ENCODE data around the gene CER1.

The CER1 gene

GRCh38 chr9:14674630-14675029 lies 47.9 kb downstream of the CER1 start:
- Histone ChIP-seq H2AFZ (ENCODE audit: low read depth, low read length) (no peak overlapping the region), H3K4me3 (ENCODE audit: low read length) (no peak overlapping the region), H3K36me3 (ENCODE audit: insufficient read depth, low read length) (peaks cover 23% of the 10 kb centered on the region), H3K9me3 (ENCODE audit: low read length) (no peaks in the 10 kb centered on the region), H3K4me1 (ENCODE audit: insufficient read depth, low read length) (no peaks in the 10 kb centered on the region), H3K27me3 (ENCODE audit: insufficient read depth, low read length) (no peaks in the 10 kb centered on the region)

- Histone ChIP-seq H3K36me3 (ENCODE audit: insufficient read depth, low read length) (peaks cover 17% of the 10 kb centered on the region), H3K4me3 (ENCODE audit: low read length) (no peak overlapping the region), H3K27me3 (ENCODE audit: insufficient read depth, low read length) (no peaks in the 10 kb centered on the region), H3K4me1 (ENCODE audit: insufficient read depth, low read length) (no peaks in the 10 kb centered on the region), H3K9me3 (ENCODE audit: low read length) (no peaks in the 10 kb centered on the region), H2AFZ (ENCODE audit: low read depth, low read length) (no peak overlapping the region)
These were observed 51.2 kb downstream of the CER1 start for GRCh38 chr9:14671377-14671776.

GRCh38 chr9:14670718-14671117 lies 51.8 kb downstream of the CER1 start:
- Histone ChIP-seq H2AFZ (ENCODE audit: low read depth, low read length) (no peak overlapping the region), H3K9me3 (ENCODE audit: low read length) (no peaks in the 10 kb centered on the region), H3K27me3 (ENCODE audit: insufficient read depth, low read length) (no peaks in the 10 kb centered on the region), H3K4me1 (ENCODE audit: insufficient read depth, low read length) (no peaks in the 10 kb centered on the region), H3K4me3 (ENCODE audit: low read length) (no peak overlapping the region), H3K36me3 (ENCODE audit: insufficient read depth, low read length) (peaks cover 17% of the 10 kb centered on the region)
